ENCODE measurements around the gene MARCO. TPM values are rescaled to one million over a fixed set of nuclear protein-coding genes. Genes with fewer than 3 reads are reported as not detected.

Gene MARCO
- total and polyA plus RNA-seq, 2 experiments from 2014 or later: not detected

DNA sequence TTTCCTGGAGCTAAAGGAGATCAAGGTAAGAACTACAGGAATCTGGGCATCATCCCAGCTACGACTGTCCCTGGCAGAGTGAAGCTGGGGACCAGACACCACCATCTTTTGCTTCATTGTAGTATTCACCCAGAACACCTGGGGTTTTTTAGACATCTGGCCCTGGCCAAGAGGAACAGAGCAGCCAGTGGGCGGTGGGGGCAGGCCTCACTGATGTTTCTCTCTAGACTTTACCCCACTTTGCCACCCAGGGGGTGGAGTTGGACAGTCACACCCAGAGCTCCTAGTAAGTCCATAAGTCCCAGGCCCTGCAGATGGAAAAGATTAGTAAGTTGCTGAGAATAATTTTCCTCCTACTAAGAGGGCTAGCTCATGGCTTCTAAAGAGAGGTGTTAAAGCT, 39.6 kb downstream of the MARCO start:
- Mint-ChIP-seq H3K27me3 (ENCODE audit: insufficient read depth, low read depth, poor library complexity) (peaks cover 7% of the 10 kb centered on the region), H3K9me3 (peaks cover 3% of the 10 kb centered on the region; the same call in 1 of the 3 replicates), H3K36me3 (ENCODE audit: low read depth) (no peaks in the 10 kb centered on the region; the same call in 2 of the 3 replicates), H3K27ac (no peak overlapping the region), H3K4me3 (no peak overlapping the region), H3K4me1 (no peaks in the 10 kb centered on the region)
- Histone ChIP-seq H3K9me2 (ENCODE audit: insufficient read depth) (no peaks in the 10 kb centered on the region), H3K4me3 (no peak overlapping the region), H2AFZ (no peak overlapping the region), H3K4me2 (no peak overlapping the region), H4K20me1 (replicated peaks; ENCODE audit: insufficient read depth) (no peaks in the 10 kb centered on the region), H3K27me3 (ENCODE audit: insufficient read depth) (no peaks in the 10 kb centered on the region), H3K27ac (ENCODE audit: low read depth) (no peak overlapping the region), H3K4me1 (ENCODE audit: insufficient read depth) (no peaks in the 10 kb centered on the region), H3F3A (replicated peaks; ENCODE audit: low read depth) (no peaks in the 10 kb centered on the region), H3K36me3 (ENCODE audit: insufficient read depth) (no peaks in the 10 kb centered on the region), H3K79me2 (replicated peaks; ENCODE audit: insufficient read depth) (no peaks in the 10 kb centered on the region)
- DNase-seq (ENCODE audit: low spot score) (no peak), ATAC-seq (no peak)
- TF ChIP-seq NANOG (IDR thresholded peaks at IDR 0.05; ENCODE audit: borderline replicate concordance) (no peak), ZNF331 (CRISPR knock-in tag; IDR thresholded peaks at IDR 0.05; ENCODE audit: low read depth) (no peak)

- H3K4me3 Mint-ChIP-seq: no peak overlapping the region
- H3K4me1 Mint-ChIP-seq: no peaks in the 10 kb centered on the region
- no peaks in the 10 kb centered on the region for H4K20me1 ChIP-seq (replicated peaks; ENCODE audit: insufficient read depth)
- no peak for DNase-seq (ENCODE audit: low spot score)
- ATAC-seq: no peak
- no peak overlapping the region for H3K27ac Mint-ChIP-seq
- no peaks in the 10 kb centered on the region for H3K4me1 ChIP-seq (ENCODE audit: insufficient read depth)
- H3K79me2 ChIP-seq (replicated peaks; ENCODE audit: insufficient read depth): no peaks in the 10 kb centered on the region
- H2AFZ ChIP-seq: no peak overlapping the region
- H3K27me3 ChIP-seq (ENCODE audit: insufficient read depth): no peaks in the 10 kb centered on the region
- TF ChIP-seq POLR2AphosphoS5 (IDR thresholded peaks at IDR 0.05; ENCODE audit: low read depth) (no peak), REST (IDR thresholded peaks at IDR 0.05; ENCODE audit: unreplicated experiment) (no peak), ZNF331 (CRISPR knock-in tag; IDR thresholded peaks at IDR 0.05; ENCODE audit: low read depth) (no peak), EZH2 (IDR thresholded peaks at IDR 0.05; ENCODE audit: low read depth, unreplicated experiment) (no peak), ZNF462 (CRISPR knock-in tag; IDR thresholded peaks at IDR 0.05) (no peak), JUNB (IDR thresholded peaks at IDR 0.05; ENCODE audit: unreplicated experiment) (no peak), ZNF114 (CRISPR knock-in tag; IDR thresholded peaks at IDR 0.05) (no peak), NANOG (IDR thresholded peaks at IDR 0.05; ENCODE audit: borderline replicate concordance) (no peak), STAT1 (IDR thresholded peaks at IDR 0.05; ENCODE audit: unreplicated experiment) (no peak), ETS1 (IDR thresholded peaks at IDR 0.05) (no peak)
- H3K4me3 ChIP-seq: no peak overlapping the region
- no peaks in the 10 kb centered on the region for H3F3A ChIP-seq (replicated peaks; ENCODE audit: low read depth)
- peaks cover 2% of the 10 kb centered on the region; the same call in 1 of the 3 replicates for H3K9me3 Mint-ChIP-seq
- H3K27ac ChIP-seq (ENCODE audit: low read depth): no peak overlapping the region
- H3K9me2 ChIP-seq (ENCODE audit: insufficient read depth): no peaks in the 10 kb centered on the region
- H3K36me3 Mint-ChIP-seq (ENCODE audit: low read depth): no peaks in the 10 kb centered on the region; the same call in 2 of the 3 replicates
- peaks cover 7% of the 10 kb centered on the region for H3K27me3 Mint-ChIP-seq (ENCODE audit: insufficient read depth, low read depth, poor library complexity)
- no peak overlapping the region for H3K4me2 ChIP-seq
- no peaks in the 10 kb centered on the region for H3K36me3 ChIP-seq (ENCODE audit: insufficient read depth)
Measured at GRCh38 chr2:118982039-118982438, 40.0 kb downstream of the MARCO start.
